ENCODE data around the gene CLASRP. TPM values are rescaled to one million over a fixed set of nuclear protein-coding genes. Genes with fewer than 3 reads are reported as not detected.

Gene CLASRP
- polyA plus RNA-seq, 3 donors: 2.2 to 152 (median 4.1) TPM

DNA sequence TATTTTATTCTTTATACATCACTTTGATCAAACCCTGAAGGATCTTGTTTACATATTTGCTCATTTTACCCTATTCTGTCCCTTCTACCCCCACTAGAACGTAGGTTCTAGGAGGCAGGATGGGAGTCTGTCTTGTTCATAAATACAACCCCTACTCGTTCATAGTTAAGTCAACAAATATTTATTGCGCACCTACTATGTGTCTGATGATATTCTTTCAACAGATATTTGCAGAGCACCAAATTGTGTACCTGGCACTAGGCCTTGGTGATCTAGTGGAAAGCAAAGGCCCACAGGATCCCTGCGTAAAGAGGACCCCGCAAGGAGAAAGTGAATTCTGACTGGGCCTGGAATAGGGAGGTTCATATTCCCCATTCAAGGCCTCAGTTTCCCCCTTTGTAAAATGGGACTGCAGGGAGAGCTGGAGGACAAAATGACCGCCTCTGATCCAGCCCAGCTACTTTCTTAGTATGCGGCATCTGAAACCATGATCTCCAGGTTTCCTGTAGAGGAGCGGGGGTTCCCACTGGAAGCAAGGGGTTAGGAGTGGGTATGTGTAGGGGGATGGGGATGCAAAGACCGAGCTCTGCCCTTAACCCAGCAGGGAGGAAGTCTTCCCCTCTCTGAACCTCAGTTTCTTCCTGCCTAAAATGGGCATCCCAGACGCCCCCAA lies 39.7 kb downstream of the CLASRP start:
- Histone ChIP-seq H3K4me2 (replicated peaks; ENCODE audit: extremely low read depth, low read length, poor library complexity, severe bottlenecking) (peak overlapping the region; percentile 98), H3K27ac (ENCODE audit: low read depth in 1 of 2, low read length in 2 of 2) (peak overlapping the region in 1 of 2 donors; percentile 88), H3K4me3 (replicated peaks in 1 of 3; ENCODE audit: low read depth in 2 of 3, low read length in 3 of 3) (peak overlapping the region; percentile 83 to 98 (median 85)), H2AFZ (ENCODE audit: insufficient read depth, low read depth, low read length, poor library complexity, severe bottlenecking) (peak overlapping the region; percentile 98), H3K79me2 (ENCODE audit: insufficient read depth, low read length) (peaks cover 87% of the 10 kb centered on the region), H3K4me1 (ENCODE audit: control insufficient read depth in 1 of 2, insufficient read depth in 2 of 2, low read length in 2 of 2) (peaks cover 44 to 59% of the 10 kb centered on the region in 2 donors), H3K27me3 (ENCODE audit: control insufficient read depth in 2 of 2, insufficient read depth in 2 of 2, low read length in 2 of 2) (no peaks in the 10 kb centered on the region), H3K36me3 (replicated peaks in 1 of 2; ENCODE audit: control insufficient read depth in 1 of 2, insufficient read depth in 2 of 2, low read length in 2 of 2) (peaks cover 5 to 10% of the 10 kb centered on the region in 2 donors), H3K9ac (ENCODE audit: insufficient read depth, low read length, poor library complexity, severe bottlenecking) (peak overlapping the region; percentile 83), H3K9me3 (replicated peaks in 1 of 2; ENCODE audit: control insufficient read depth in 1 of 2, insufficient read depth in 1 of 2, low read length in 2 of 2) (no peaks in the 10 kb centered on the region), H4K20me1 (ENCODE audit: insufficient read depth, low read length) (peaks cover 62% of the 10 kb centered on the region)
- H3K36me3 Mint-ChIP-seq: peaks cover 17 to 18% of the 10 kb centered on the region in 2 donors
- peak overlapping the region in 2 of 7 donors; percentile 68 to 74 for H3K27ac Mint-ChIP-seq
- H3K9me3 Mint-ChIP-seq: no peaks in the 10 kb centered on the region
- peaks cover 0 to 2% (median 0%) of the 10 kb centered on the region in 3 donors for H3K27me3 Mint-ChIP-seq (ENCODE audit: low read depth in 3 of 3)
- no peak for DNase-seq
- intact Hi-C loops (cut with micrococcal nuclease): loop anchor here in 1 of 2 donors (5.0 kb wide), 1 partner anchor 99 kb away; the partner anchor contains the start of genes BLOC1S3 and TRAPPC6A
- TF ChIP-seq, protein P1, sequence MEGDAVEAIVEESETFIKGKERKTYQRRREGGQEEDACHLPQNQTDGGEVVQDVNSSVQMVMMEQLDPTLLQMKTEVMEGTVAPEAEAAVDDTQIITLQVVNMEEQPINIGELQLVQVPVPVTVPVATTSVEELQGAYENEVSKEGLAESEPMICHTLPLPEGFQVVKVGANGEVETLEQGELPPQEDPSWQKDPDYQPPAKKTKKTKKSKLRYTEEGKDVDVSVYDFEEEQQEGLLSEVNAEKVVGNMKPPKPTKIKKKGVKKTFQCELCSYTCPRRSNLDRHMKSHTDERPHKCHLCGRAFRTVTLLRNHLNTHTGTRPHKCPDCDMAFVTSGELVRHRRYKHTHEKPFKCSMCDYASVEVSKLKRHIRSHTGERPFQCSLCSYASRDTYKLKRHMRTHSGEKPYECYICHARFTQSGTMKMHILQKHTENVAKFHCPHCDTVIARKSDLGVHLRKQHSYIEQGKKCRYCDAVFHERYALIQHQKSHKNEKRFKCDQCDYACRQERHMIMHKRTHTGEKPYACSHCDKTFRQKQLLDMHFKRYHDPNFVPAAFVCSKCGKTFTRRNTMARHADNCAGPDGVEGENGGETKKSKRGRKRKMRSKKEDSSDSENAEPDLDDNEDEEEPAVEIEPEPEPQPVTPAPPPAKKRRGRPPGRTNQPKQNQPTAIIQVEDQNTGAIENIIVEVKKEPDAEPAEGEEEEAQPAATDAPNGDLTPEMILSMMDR (IDR thresholded peaks at IDR 0.05): no peak
- WGBS (ENCODE audit: insufficient coverage): 34% methylated on average over 3 of the region's 10 CpGs
- H3K4me1 Mint-ChIP-seq: peaks cover 43% of the 10 kb centered on the region
- peak overlapping the region; percentile 92 to 93 for H3K4me3 Mint-ChIP-seq

DNA sequence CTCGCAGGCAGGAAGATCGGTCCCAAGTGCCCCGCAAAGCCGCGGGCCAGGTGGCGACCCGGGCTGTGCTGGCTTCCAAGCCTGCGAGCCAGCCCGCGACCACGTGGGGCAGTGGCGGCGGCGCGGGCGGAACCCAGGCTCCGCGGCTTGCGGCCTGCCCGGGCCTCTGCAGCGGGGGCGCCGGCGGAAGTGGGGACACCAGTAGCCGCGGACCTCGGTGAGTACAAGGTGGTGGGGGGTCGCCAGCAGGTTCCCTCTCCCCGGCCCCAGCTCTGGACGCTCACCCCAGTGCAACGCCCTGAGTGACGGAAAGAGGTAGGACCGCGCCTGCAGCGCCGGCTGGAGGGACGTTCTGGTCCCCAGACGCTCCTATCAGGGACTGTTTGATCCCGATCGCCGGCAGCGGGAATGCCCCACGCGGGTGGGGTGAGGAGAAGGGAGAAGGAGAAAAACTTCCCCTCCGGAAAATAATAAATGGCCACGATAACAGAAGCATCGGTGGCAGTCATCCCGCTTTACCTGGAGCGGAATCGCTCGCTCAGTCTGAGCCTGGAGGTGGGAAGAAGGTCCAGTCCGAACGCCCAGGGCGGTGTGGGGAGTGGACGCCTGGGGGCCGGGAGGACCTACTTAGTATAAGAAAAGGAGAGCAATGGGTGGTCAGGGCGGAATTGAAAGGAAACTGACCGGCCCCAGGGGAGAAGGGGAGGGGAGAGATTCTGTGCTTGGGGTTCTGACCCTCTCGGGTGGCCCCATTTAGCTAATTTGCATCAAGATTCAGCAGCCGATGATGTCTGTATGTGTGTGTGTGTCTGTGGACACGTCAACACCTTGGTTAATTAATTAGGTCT lies 40.4 kb downstream of the CLASRP start, which contains the start of gene GEMIN7:
GEMIN7 (plus strand) TSS at position 198 of the 848 bp plus-strand sequence. CDS start 10,855 bp downstream, outside the sequence.
- peaks cover 38 to 55% of the 10 kb centered on the region in 2 donors for H3K4me1 ChIP-seq (ENCODE audit: control insufficient read depth in 1 of 2, insufficient read depth in 2 of 2, low read length in 2 of 2)
- H3K9me3 Mint-ChIP-seq: no peaks in the 10 kb centered on the region
- peak within 1 kb of the TSS; percentile 98 for H2AFZ ChIP-seq (ENCODE audit: insufficient read depth, low read depth, low read length, poor library complexity, severe bottlenecking)
- WGBS (ENCODE audit: insufficient coverage): under 1% methylated on average over 45 of the region's 61 CpGs
- H3K4me1 Mint-ChIP-seq: peaks cover 40% of the 10 kb centered on the region
- peak; percentile 54 to 66 (median 57) for DNase-seq
- intact Hi-C loops (cut with micrococcal nuclease): loop anchor here in 1 of 2 donors (5.0 kb wide), 1 partner anchor 98 kb away; the partner anchor contains the start of genes BLOC1S3 and TRAPPC6A
- TF ChIP-seq, protein P1 (IDR thresholded peaks at IDR 0.05): no peak
- peaks cover 83% of the 10 kb centered on the region for H3K79me2 ChIP-seq (ENCODE audit: insufficient read depth, low read length)
- peak within 1 kb of the TSS; percentile 83 to 98 (median 85) for H3K4me3 ChIP-seq (replicated peaks in 1 of 3; ENCODE audit: low read depth in 2 of 3, low read length in 3 of 3)
- peak within 1 kb of the TSS; percentile 12 to 88 for H3K27ac ChIP-seq (ENCODE audit: low read depth in 1 of 2, low read length in 2 of 2)
- peak within 1 kb of the TSS; percentile 81 to 95 (median 87) for H3K27ac Mint-ChIP-seq
- H3K27me3 Mint-ChIP-seq (ENCODE audit: low read depth in 3 of 3): peaks cover 0 to 2% (median 0%) of the 10 kb centered on the region in 3 donors
- H3K4me3 Mint-ChIP-seq: peak within 1 kb of the TSS; percentile 92 to 93
- peaks cover 5 to 10% of the 10 kb centered on the region in 2 donors for H3K36me3 ChIP-seq (replicated peaks in 1 of 2; ENCODE audit: control insufficient read depth in 1 of 2, insufficient read depth in 2 of 2, low read length in 2 of 2)
- no peaks in the 10 kb centered on the region for H3K27me3 ChIP-seq (ENCODE audit: control insufficient read depth in 2 of 2, insufficient read depth in 2 of 2, low read length in 2 of 2)
- peaks cover 59% of the 10 kb centered on the region for H4K20me1 ChIP-seq (ENCODE audit: insufficient read depth, low read length)
- peaks cover 17 to 21% of the 10 kb centered on the region in 2 donors for H3K36me3 Mint-ChIP-seq
- H3K4me2 ChIP-seq (replicated peaks; ENCODE audit: extremely low read depth, low read length, poor library complexity, severe bottlenecking): peak within 1 kb of the TSS; percentile 98
- no peaks in the 10 kb centered on the region for H3K9me3 ChIP-seq (replicated peaks in 1 of 2; ENCODE audit: control insufficient read depth in 1 of 2, insufficient read depth in 1 of 2, low read length in 2 of 2)
- peak within 1 kb of the TSS; percentile 83 for H3K9ac ChIP-seq (ENCODE audit: insufficient read depth, low read length, poor library complexity, severe bottlenecking)

Data from CD14-positive monocyte (primary cell).